ENCODE results near the gene STXBP1.

GRCh38 chr9:127707766-127708165 is 95.7 kb downstream of the STXBP1 start:
- no peak for TF ChIP-seq POLR2A (IDR thresholded peaks at IDR 0.05; ENCODE audit: low read depth, low read length)
- TF ChIP-seq POLR2AphosphoS5 (IDR thresholded peaks at IDR 0.05; ENCODE audit: low read depth, low read length): no peak
- TF ChIP-seq TAF1 (IDR thresholded peaks at IDR 0.05; ENCODE audit: low read depth, low read length): no peak
- TF ChIP-seq SPI1 (IDR thresholded peaks at IDR 0.05; ENCODE audit: low read depth, low read length): no peak
